A673 (cell line): ENCODE results near the gene KIAA1328.

Source experiments
- CTCF ChIP-seq: fragments of 300-800, 200-600 bp; sonication (generic); conservative IDR thresholded peaks from 2 replicates; pipeline ENCODE4 v1.5.1; 2017; ENCODE audit warnings: low read depth, mild to moderate bottlenecking, antibody characterized with exemption, low read length, moderate library complexity, mixed read lengths
- EZH2 ChIP-seq: fragments of 200-600 bp; sonication (generic); IDR thresholded peaks from 2 replicates; pipeline ENCODE4 v1.6.1; 2017; ENCODE audit warnings: borderline replicate concordance, low read depth, mild to moderate bottlenecking, mixed read lengths, antibody characterized with exemption, low read length; ENCODE audit not compliant: poor library complexity, severe bottlenecking

- TF ChIP-seq CTCF (no peak), EZH2 (no peak)
Observed at GRCh38 chr18:36887864-36888263, 58.9 kb downstream of the KIAA1328 start.
